HEK293 (cell line): ENCODE results near the gene TTLL5.

Experiments used
- CTCF ChIA-PET: fragments of 350-600 bp; formaldehyde crosslinking; extraction: SDS; loops from one replicate; lab custom pipeline; 2021; ENCODE audit warnings: antibody characterized with exemption; lab: Yijun Ruan, JAX
- POLR2A ChIA-PET: fragments of 300-600 bp; formaldehyde crosslinking; extraction: SDS; loops from one replicate; lab custom pipeline; 2020; ENCODE audit warnings: antibody characterized with exemption, inconsistent platforms; lab: Yijun Ruan, JAX
- H3K27ac ChIP-seq: fragments of 200-500 bp; sonication (Bioruptor generic); 2 replicates; pipeline ENCODE4 v1.5.1; 2014; ENCODE audit warnings: low read depth, low read length, control low read depth, inconsistent platforms; ENCODE audit errors: extremely low read depth
- H3K36me3 ChIP-seq, 2 experiments: fragments of 200-500 bp in 1 of 2; sonication (Bioruptor generic) in 1 of 2; 1 replicate in 1 of 2; 2 replicates in 1 of 2; pipeline ENCODE4 v1.5.1; 2014 to 2017; ENCODE audit warnings: inconsistent platforms in 2 of 2, low read length in 2 of 2; ENCODE audit not compliant: control insufficient read depth in 2 of 2, insufficient read depth in 1 of 2
- H3K4me1 ChIP-seq: fragments of 200-500 bp; sonication (Bioruptor generic); 2 replicates; pipeline ENCODE4 v1.5.1; 2014; ENCODE audit warnings: mild to moderate bottlenecking, low read length, inconsistent platforms; ENCODE audit not compliant: control insufficient read depth, insufficient read depth
- H3K4me3 ChIP-seq: 2 replicates; pipeline ENCODE4 v1.5.1; 2011; ENCODE audit warnings: low read depth, mild to moderate bottlenecking, control low read depth, low read length, moderate library complexity
- H3K9me3 ChIP-seq: fragments of 200-500 bp; sonication (Bioruptor generic); 2 replicates; pipeline ENCODE4 v1.5.1; 2014; ENCODE audit warnings: low read depth, low read length, inconsistent platforms; ENCODE audit not compliant: control insufficient read depth, insufficient read depth
- BCL11B ChIP-seq: fragments of 450-650 bp; formaldehyde crosslinking; IDR thresholded peaks from 2 replicates; pipeline ENCODE4 v1.5.1; 2016; ENCODE audit warnings: low read depth, missing biosample characterization, missing genetic modification characterization
- FEZF1 ChIP-seq: fragments of 450-650 bp; formaldehyde crosslinking; IDR thresholded peaks from 2 replicates; pipeline ENCODE4 v1.5.1; 2016; ENCODE audit warnings: missing biosample characterization, missing genetic modification characterization
- OVOL3 ChIP-seq: fragments of 450-650 bp; formaldehyde crosslinking; IDR thresholded peaks from 2 replicates; pipeline ENCODE4 v1.5.1; 2016; ENCODE audit warnings: missing biosample characterization, missing genetic modification characterization
- SCRT2 ChIP-seq: fragments of 450-650 bp; formaldehyde crosslinking; IDR thresholded peaks from 2 replicates; pipeline ENCODE4 v1.5.1; 2016; ENCODE audit warnings: missing biosample characterization, missing genetic modification characterization
- TRIM28 ChIP-seq: IDR thresholded peaks from 2 replicates; pipeline ENCODE4 v1.6.1; 2011; ENCODE audit warnings: low read length, control low read depth, borderline replicate concordance
- ZBTB1 ChIP-seq: fragments of 450-650 bp; formaldehyde crosslinking; IDR thresholded peaks from 2 replicates; pipeline ENCODE4 v1.5.1; 2016; ENCODE audit warnings: missing biosample characterization, missing genetic modification characterization
- ZBTB7A ChIP-seq: fragments of 450-650 bp; formaldehyde crosslinking; IDR thresholded peaks from 2 replicates; pipeline ENCODE4 v1.5.1; 2016; ENCODE audit warnings: low read depth, missing biosample characterization, missing genetic modification characterization
- ZIC2 ChIP-seq: fragments of 450-650 bp; formaldehyde crosslinking; IDR thresholded peaks from 2 replicates; pipeline ENCODE4 v1.5.1; 2016; ENCODE audit warnings: missing biosample characterization, missing genetic modification characterization
- ZNF133 ChIP-seq: fragments of 450-650 bp; formaldehyde crosslinking; IDR thresholded peaks from 2 replicates; pipeline ENCODE4 v1.5.1; 2016; ENCODE audit warnings: missing biosample characterization, missing genetic modification characterization
- ZNF2 ChIP-seq: fragments of 450-650 bp; formaldehyde crosslinking; IDR thresholded peaks from 2 replicates; pipeline ENCODE4 v1.5.1; 2016; ENCODE audit warnings: missing biosample characterization, missing genetic modification characterization
- ZNF221 ChIP-seq: fragments of 450-650 bp; formaldehyde crosslinking; IDR thresholded peaks from 2 replicates; pipeline ENCODE4 v1.5.1; 2017; ENCODE audit warnings: missing biosample characterization, missing genetic modification characterization, borderline replicate concordance
- ZNF274 ChIP-seq, 2 experiments: fragments of 200-500 bp in 1 of 2; fragments of 450-650 bp in 1 of 2; sonication (Bioruptor generic) in 1 of 2; formaldehyde crosslinking in 1 of 2; IDR thresholded peaks; 2 replicates each; pipeline versions ENCODE4 v1.5.1 to v1.6.1; 2014 to 2016; ENCODE audit warnings: borderline replicate concordance in 1 of 2, inconsistent platforms in 1 of 2, low read length in 1 of 2, missing biosample characterization in 1 of 2, missing genetic modification characterization in 1 of 2
- ZNF416 ChIP-seq: fragments of 450-650 bp; formaldehyde crosslinking; IDR thresholded peaks from 2 replicates; pipeline ENCODE4 v1.5.1; 2016; ENCODE audit warnings: missing biosample characterization, missing genetic modification characterization
- ZNF423 ChIP-seq: fragments of 450-650 bp; formaldehyde crosslinking; IDR thresholded peaks from 2 replicates; pipeline ENCODE4 v1.5.1; 2016; ENCODE audit warnings: missing biosample characterization, missing genetic modification characterization
- ZNF433 ChIP-seq: fragments of 450-650 bp; formaldehyde crosslinking; IDR thresholded peaks from 2 replicates; pipeline ENCODE4 v1.5.1; 2016; ENCODE audit warnings: missing biosample characterization, missing genetic modification characterization, low read depth
- ZNF548 ChIP-seq: fragments of 450-650 bp; formaldehyde crosslinking; IDR thresholded peaks from 2 replicates; pipeline ENCODE4 v1.5.1; 2016; ENCODE audit warnings: missing biosample characterization, missing genetic modification characterization
- ZNF629 ChIP-seq: fragments of 450-650 bp; formaldehyde crosslinking; IDR thresholded peaks from 2 replicates; pipeline ENCODE4 v1.5.1; 2017; ENCODE audit warnings: missing biosample characterization, missing genetic modification characterization
- ZNF654 ChIP-seq: fragments of 450-650 bp; formaldehyde crosslinking; IDR thresholded peaks from 2 replicates; pipeline ENCODE4 v1.5.1; 2016; ENCODE audit warnings: low read depth, missing biosample characterization, missing genetic modification characterization
- ZNF776 ChIP-seq: fragments of 450-650 bp; formaldehyde crosslinking; IDR thresholded peaks from 2 replicates; pipeline ENCODE4 v1.5.0; 2017; ENCODE audit warnings: missing biosample characterization, missing genetic modification characterization, borderline replicate concordance
- ZNF843 ChIP-seq: fragments of 450-650 bp; formaldehyde crosslinking; IDR thresholded peaks from 2 replicates; pipeline ENCODE4 v1.5.1; 2016; ENCODE audit warnings: missing biosample characterization, missing genetic modification characterization
- ZSCAN30 ChIP-seq: fragments of 450-650 bp; IDR thresholded peaks from 2 replicates; pipeline ENCODE4 v1.5.1; 2018; ENCODE audit warnings: missing biosample characterization, mild to moderate bottlenecking, missing genetic modification characterization, moderate library complexity
- ZXDB ChIP-seq: fragments of 450-650 bp; formaldehyde crosslinking; IDR thresholded peaks from 2 replicates; pipeline ENCODE4 v1.5.1; 2016; ENCODE audit warnings: missing biosample characterization, missing genetic modification characterization
- TF ChIP-seq, protein P1 (sequence below): IDR thresholded peaks from 2 replicates; pipeline ENCODE4 v1.6.1; 2011; ENCODE audit warnings: mild to moderate bottlenecking, low read depth, low read length, borderline replicate concordance
- TF ChIP-seq, protein P2 (sequence below): fragments of 450-650 bp; formaldehyde crosslinking; IDR thresholded peaks from 2 replicates; pipeline ENCODE4 v1.5.1; 2016; ENCODE audit warnings: missing biosample characterization, missing genetic modification characterization

Gene TTLL5

DNA sequence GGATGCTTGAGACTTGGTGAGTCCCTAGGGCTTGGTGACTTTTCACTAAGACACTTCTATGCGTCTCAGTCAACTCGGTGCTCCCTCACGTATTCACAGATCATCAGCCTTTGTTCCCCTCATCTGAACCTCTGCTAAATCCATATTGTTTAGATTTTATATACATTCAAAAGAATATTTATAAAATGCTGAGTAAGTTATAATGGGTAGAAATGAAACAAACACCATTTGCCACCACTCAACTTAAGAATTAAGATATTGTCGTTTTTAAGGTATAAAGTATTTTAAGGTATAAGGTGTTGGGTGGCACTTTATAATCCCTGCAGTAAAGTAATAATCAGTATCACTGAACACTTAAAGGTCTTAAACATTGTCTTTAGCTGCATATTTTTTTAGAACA is 103.0 kb downstream of the TTLL5 start:
- H3K9me3 ChIP-seq = no peaks in the 10 kb centered on the region
- H3K36me3 ChIP-seq = peaks cover 14 to 18% of the 10 kb centered on the region in 2 experiments
- H3K27ac ChIP-seq = no peak overlapping the region
- H3K4me1 ChIP-seq = no peaks in the 10 kb centered on the region
- H3K4me3 ChIP-seq = no peak overlapping the region
- TF ChIP-seq ZNF433 (tag by site-specific recombination) (no peak), SCRT2 (tag by site-specific recombination) (no peak), ZNF221 (tag by site-specific recombination) (no peak), ZIC2 (no peak), TRIM28 (no peak), ZNF274 (IDR thresholded peaks at IDR 0.05; ENCODE audit: low read length) (no peak), ZNF274 (tag by site-specific recombination; IDR thresholded peaks at IDR 0.05; ENCODE audit: borderline replicate concordance) (no peak), ZNF423 (no peak), ZNF843 (tag by site-specific recombination) (no peak)
- TF ChIP-seq, protein P1, sequence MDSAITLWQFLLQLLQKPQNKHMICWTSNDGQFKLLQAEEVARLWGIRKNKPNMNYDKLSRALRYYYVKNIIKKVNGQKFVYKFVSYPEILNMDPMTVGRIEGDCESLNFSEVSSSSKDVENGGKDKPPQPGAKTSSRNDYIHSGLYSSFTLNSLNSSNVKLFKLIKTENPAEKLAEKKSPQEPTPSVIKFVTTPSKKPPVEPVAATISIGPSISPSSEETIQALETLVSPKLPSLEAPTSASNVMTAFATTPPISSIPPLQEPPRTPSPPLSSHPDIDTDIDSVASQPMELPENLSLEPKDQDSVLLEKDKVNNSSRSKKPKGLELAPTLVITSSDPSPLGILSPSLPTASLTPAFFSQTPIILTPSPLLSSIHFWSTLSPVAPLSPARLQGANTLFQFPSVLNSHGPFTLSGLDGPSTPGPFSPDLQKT = no peak
- CTCF ChIA-PET = interaction anchor here (0.7 kb wide), 2 partner anchors 16 to 203 kb away, joined by 4 to 5 read pairs; no protein-coding TSS in a partner anchor
- POLR2A ChIA-PET = no interaction called here

DNA sequence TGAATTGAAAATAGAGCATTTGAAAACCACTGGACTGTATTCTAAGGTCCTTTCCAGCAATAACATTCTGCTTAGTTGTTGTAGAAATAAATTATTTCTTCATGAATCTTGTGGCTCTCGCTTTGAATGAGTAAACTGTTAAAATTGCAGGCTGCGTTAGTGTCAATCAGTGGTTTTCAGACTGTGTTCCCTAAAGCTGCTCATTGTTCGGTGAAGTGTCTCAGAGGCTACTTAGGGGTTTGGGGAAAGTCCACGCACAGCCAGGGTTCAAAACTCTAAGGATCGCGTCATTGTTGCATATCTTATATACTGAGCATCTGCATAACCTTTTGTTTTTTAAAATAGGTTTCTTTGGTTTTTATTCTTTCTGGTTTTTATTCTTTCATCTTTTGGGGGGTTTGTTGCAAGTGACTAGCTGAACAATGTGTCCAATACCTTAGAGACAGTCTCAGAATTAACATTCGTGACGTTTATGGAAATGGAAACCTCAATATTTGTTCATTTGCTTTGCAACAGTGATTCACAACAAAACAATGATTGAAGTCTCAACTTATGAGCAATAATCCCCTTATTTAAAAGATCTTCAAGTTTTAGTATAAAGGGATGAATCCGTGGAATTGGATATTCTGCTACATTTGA is 108.1 kb downstream of the TTLL5 start:
- Histone ChIP-seq H3K36me3 (peaks cover 10 to 14% of the 10 kb centered on the region in 2 experiments), H3K4me1 (no peaks in the 10 kb centered on the region), H3K9me3 (no peaks in the 10 kb centered on the region), H3K4me3 (no peak overlapping the region), H3K27ac (no peak overlapping the region)
- no peak for TF ChIP-seq FEZF1 (tag by site-specific recombination)
- no peak for TF ChIP-seq ZBTB7A (tag by site-specific recombination)
- no peak for TF ChIP-seq ZNF416 (tag by site-specific recombination)
- no peak for TF ChIP-seq ZNF629
- no peak for TF ChIP-seq ZNF2 (tag by site-specific recombination)
- TF ChIP-seq ZXDB (tag by site-specific recombination) = no peak
- no peak for TF ChIP-seq ZNF654 (tag by site-specific recombination)
- no peak for TF ChIP-seq ZNF776 (tag by site-specific recombination)
- TF ChIP-seq ZBTB1 (tag by site-specific recombination) = no peak
- no peak for TF ChIP-seq BCL11B
- TF ChIP-seq ZNF548 = no peak
- TF ChIP-seq, protein P2, sequence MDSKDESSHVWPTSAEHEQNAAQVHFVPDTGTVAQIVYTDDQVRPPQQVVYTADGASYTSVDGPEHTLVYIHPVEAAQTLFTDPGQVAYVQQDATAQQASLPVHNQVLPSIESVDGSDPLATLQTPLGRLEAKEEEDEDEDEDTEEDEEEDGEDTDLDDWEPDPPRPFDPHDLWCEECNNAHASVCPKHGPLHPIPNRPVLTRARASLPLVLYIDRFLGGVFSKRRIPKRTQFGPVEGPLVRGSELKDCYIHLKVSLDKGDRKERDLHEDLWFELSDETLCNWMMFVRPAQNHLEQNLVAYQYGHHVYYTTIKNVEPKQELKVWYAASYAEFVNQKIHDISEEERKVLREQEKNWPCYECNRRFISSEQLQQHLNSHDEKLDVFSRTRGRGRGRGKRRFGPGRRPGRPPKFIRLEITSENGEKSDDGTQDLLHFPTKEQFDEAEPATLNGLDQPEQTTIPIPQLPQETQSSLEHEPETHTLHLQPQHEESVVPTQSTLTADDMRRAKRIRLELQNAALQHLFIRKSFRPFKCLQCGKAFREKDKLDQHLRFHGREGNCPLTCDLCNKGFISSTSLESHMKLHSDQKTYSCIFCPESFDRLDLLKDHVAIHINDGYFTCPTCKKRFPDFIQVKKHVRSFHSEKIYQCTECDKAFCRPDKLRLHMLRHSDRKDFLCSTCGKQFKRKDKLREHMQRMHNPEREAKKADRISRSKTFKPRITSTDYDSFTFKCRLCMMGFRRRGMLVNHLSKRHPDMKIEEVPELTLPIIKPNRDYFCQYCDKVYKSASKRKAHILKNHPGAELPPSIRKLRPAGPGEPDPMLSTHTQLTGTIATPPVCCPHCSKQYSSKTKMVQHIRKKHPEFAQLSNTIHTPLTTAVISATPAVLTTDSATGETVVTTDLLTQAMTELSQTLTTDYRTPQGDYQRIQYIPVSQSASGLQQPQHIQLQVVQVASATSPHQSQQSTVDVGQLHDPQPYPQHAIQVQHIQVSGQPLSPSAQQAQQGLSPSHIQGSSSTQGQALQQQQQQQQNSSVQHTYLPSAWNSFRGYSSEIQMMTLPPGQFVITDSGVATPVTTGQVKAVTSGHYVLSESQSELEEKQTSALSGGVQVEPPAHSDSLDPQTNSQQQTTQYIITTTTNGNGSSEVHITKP (tag by site-specific recombination) = no peak
- no peak for TF ChIP-seq ZNF133 (tag by site-specific recombination)
- no peak for TF ChIP-seq ZSCAN30 (tag by site-specific recombination)
- no peak for TF ChIP-seq OVOL3 (tag by site-specific recombination)
- CTCF ChIA-PET = interaction anchor here (0.6 kb wide), 2 partner anchors 60 to 764 kb away, joined by 3 to 4 read pairs; no protein-coding TSS in a partner anchor
- POLR2A ChIA-PET = no interaction called here
